Activated T-helper 9 cell treated with anti-CD3 and anti-CD28 coated beads, Interleukin-2, amount 50 U/mL, for 16 hours (primary cell): ENCODE data around the gene FSHR.

Experiments
- DNase-seq: peaks from one replicate; pipeline ENCODE4 v3.0.0-alpha.2; 2020; ENCODE audit warnings: low read depth

Gene FSHR

GRCh38 chr2:49032126-49032525 is 122.2 kb downstream of the FSHR start:
- DNase-seq = no peak

- DNase-seq = no peak
These were observed 124.9 kb downstream of the FSHR start for GRCh38 chr2:49029406-49029805.

GRCh38 chr2:49028101-49028500 is 126.2 kb downstream of the FSHR start:
- no peak for DNase-seq

- DNase-seq = no peak
These were observed 127.6 kb downstream of the FSHR start for GRCh38 chr2:49026706-49027105.

- no peak for DNase-seq
These were observed 133.0 kb downstream of the FSHR start for GRCh38 chr2:49021271-49021670.

- no peak for DNase-seq
These were observed 149.1 kb downstream of the FSHR start for GRCh38 chr2:49005261-49005660.

GRCh38 chr2:49004036-49004626 is 150.2 kb downstream of the FSHR start:
- no peak for DNase-seq

GRCh38 chr2:49003201-49003600 is 151.1 kb downstream of the FSHR start:
- DNase-seq = no peak

GRCh38 chr2:49002750-49003149 is 151.6 kb downstream of the FSHR start:
- no peak for DNase-seq

- no peak for DNase-seq
These were observed 153.6 kb downstream of the FSHR start for GRCh38 chr2:49000695-49001094.

- DNase-seq = no peak
These were observed 155.9 kb downstream of the FSHR start for GRCh38 chr2:48998449-48998848.

- no peak for DNase-seq
These were observed 160.7 kb downstream of the FSHR start for GRCh38 chr2:48993576-48993975.

GRCh38 chr2:48991415-48992131 is 162.7 kb downstream of the FSHR start:
- no peak for DNase-seq

GRCh38 chr2:48984922-48985321 is 169.4 kb downstream of the FSHR start:
- DNase-seq = no peak

- DNase-seq = no peak
These were observed 170.8 kb downstream of the FSHR start for GRCh38 chr2:48983551-48983950.

GRCh38 chr2:48982887-48983435 is 171.4 kb downstream of the FSHR start:
- no peak for DNase-seq

- DNase-seq = no peak
These were observed 173.5 kb downstream of the FSHR start for GRCh38 chr2:48980846-48981245.

GRCh38 chr2:48979691-48980090 is 174.6 kb downstream of the FSHR start:
- no peak for DNase-seq

- no peak for DNase-seq
These were observed 176.2 kb downstream of the FSHR start for GRCh38 chr2:48978131-48978530.

GRCh38 chr2:48971801-48972200 is 182.5 kb downstream of the FSHR start:
- DNase-seq = no peak

GRCh38 chr2:48968011-48968410 is 186.3 kb downstream of the FSHR start:
- DNase-seq = no peak

- DNase-seq = no peak
These were observed 189.1 kb downstream of the FSHR start for GRCh38 chr2:48965204-48965603.

GRCh38 chr2:48961009-48961408 is 193.3 kb downstream of the FSHR start:
- DNase-seq = no peak

GRCh38 chr2:48954935-48955334 is 199.4 kb downstream of the FSHR start:
- no peak for DNase-seq
